NCI-H1092 treated with DMSO at 0.1 percent for 48 hours (cell line): Measurements from ENCODE around the gene CCNB1.
A peak's percentile ranks its signal among the peaks of the same experiment; 100 is the strongest.
"Not testable (repeated sequence)": the region's sequence is repeated elsewhere in the genome, so short reads cannot be mapped to it uniquely, and the experiment has no call there.

ENCODE experiments used
- DNase-seq: peaks from one replicate; lab custom pipeline; 2025; lab: John Stamatoyannopoulos, UW

CCNB1 gene

GRCh38 chr5:69184621-69185020, 17.7 kb downstream of the CCNB1 start:
- no peak for DNase-seq

- no peak for DNase-seq
Measured at GRCh38 chr5:69187342-69187741, 20.4 kb downstream of the CCNB1 start.

GRCh38 chr5:69188811-69189161, 21.8 kb downstream of the CCNB1 start:
- DNase-seq = no peak

- peak; percentile 78 for DNase-seq
Measured at GRCh38 chr5:69189162-69190086, 22.5 kb downstream of the CCNB1 start, which contains the start of gene CENPH. CENPH (plus strand) TSS chr5:69189583; CDS start chr5:69189635, 52 bp downstream.

- DNase-seq = no peak
Measured at GRCh38 chr5:69202497-69202896, 35.5 kb downstream of the CCNB1 start.

GRCh38 chr5:69206528-69207190, 39.7 kb downstream of the CCNB1 start:
- no peak for DNase-seq

- DNase-seq = no peak
Measured at GRCh38 chr5:69209602-69210001, 42.7 kb downstream of the CCNB1 start.

- DNase-seq = no peak
Measured at GRCh38 chr5:69211200-69211599, 44.2 kb downstream of the CCNB1 start.

- DNase-seq = no peak
Measured at GRCh38 chr5:69212022-69212421, 45.1 kb downstream of the CCNB1 start.

GRCh38 chr5:69213513-69214215, 46.7 kb downstream of the CCNB1 start:
- DNase-seq = no peak

- DNase-seq = no peak
Measured at GRCh38 chr5:69217151-69217511, 50.2 kb downstream of the CCNB1 start.

- DNase-seq = peak; percentile 90
Measured at GRCh38 chr5:69217548-69218526, 50.9 kb downstream of the CCNB1 start.

- no peak for DNase-seq
Measured at GRCh38 chr5:69219939-69220338, 53.0 kb downstream of the CCNB1 start.

- not testable (repeated sequence) for DNase-seq
Measured at GRCh38 chr5:69220371-69220770, 53.4 kb downstream of the CCNB1 start.

- DNase-seq = not testable (repeated sequence)
Measured at GRCh38 chr5:69220833-69221232, 53.9 kb downstream of the CCNB1 start.

- DNase-seq = no peak
Measured at GRCh38 chr5:69224520-69224919, 57.6 kb downstream of the CCNB1 start.

GRCh38 chr5:69225860-69226259, 58.9 kb downstream of the CCNB1 start:
- no peak for DNase-seq
